B cell (primary cell): ENCODE data around the gene SLC24A3. TPM values are rescaled to one million over a fixed set of nuclear protein-coding genes. Genes with fewer than 3 reads are reported as not detected.

Experiments used
- ATAC-seq: fragments of 200-7000 bp; cut with Tn5 transposase; one replicate; pipeline ENCODE4 v1.10.0; 2021; ENCODE audit warnings: low read depth, mild to moderate bottlenecking, moderate number of reproducible peaks, moderate library complexity
- CTCF ChIA-PET: fragments of 350-600 bp; sonication (Branson Sonifier 250); formaldehyde crosslinking; loops from one replicate; lab custom pipeline; 2021; ENCODE audit warnings: antibody characterized with exemption, inconsistent platforms; lab: Charles Lee
- POLR2A ChIA-PET: fragments of 350-600 bp; sonication (Branson Sonifier 250); formaldehyde crosslinking; loops from one replicate; lab custom pipeline; 2021; ENCODE audit warnings: antibody characterized with exemption; lab: Charles Lee
- DNase-seq: peaks from one replicate; pipeline ENCODE4 v3.0.0; 2013
- H2AFZ ChIP-seq: 2 replicates; pipeline ENCODE4 v1.6.1; 2012; ENCODE audit warnings: mild to moderate bottlenecking, low read depth, low read length; ENCODE audit not compliant: insufficient read depth, poor library complexity, severe bottlenecking
- H3K27ac ChIP-seq, 2 donors: 1 replicate in 1 of 2; 2 replicates in 1 of 2; pipeline ENCODE4 v1.5.1; 2012 to 2013; ENCODE audit warnings: low read length in 2 of 2, mild to moderate bottlenecking in 2 of 2, moderate library complexity in 1 of 2
- H3K27me3 ChIP-seq, 4 experiments: fragments of 200-600 bp in 1 of 4; sonication (generic) in 1 of 4; replicated peaks in 1 of 4; 1 replicate in 2 of 4; 2 replicates in 2 of 4; pipeline versions ENCODE4 v1.6.1 to v1.7.0; 2013 to 2016; ENCODE audit warnings: low read length in 3 of 4, mild to moderate bottlenecking in 2 of 4, mixed read lengths in 1 of 4, moderate library complexity in 1 of 4; ENCODE audit not compliant: insufficient read depth in 4 of 4, control insufficient read depth in 3 of 4; ENCODE audit errors: control extremely low read depth in 1 of 4
- H3K36me3 ChIP-seq, 2 experiments: replicated peaks in 1 of 2; 1 replicate in 1 of 2; 2 replicates in 1 of 2; pipeline versions ENCODE4 v1.6.1 to v1.7.1; 2013; ENCODE audit warnings: low read length in 1 of 2; ENCODE audit not compliant: insufficient read depth in 2 of 2, control insufficient read depth in 1 of 2; ENCODE audit errors: control extremely low read depth in 1 of 2, extremely low read depth in 1 of 2
- H3K4me1 ChIP-seq, 2 donors: fragments of 200-600 bp in 1 of 2; sonication (generic) in 1 of 2; 1 replicate in 1 of 2; 2 replicates in 1 of 2; pipeline versions ENCODE4 v1.5.1 to v1.6.1; 2013 to 2017; ENCODE audit warnings: low read length in 2 of 2; ENCODE audit not compliant: control insufficient read depth in 2 of 2, insufficient read depth in 2 of 2
- H3K4me2 ChIP-seq: replicated peaks from 2 replicates; pipeline ENCODE3; 2012; ENCODE audit warnings: mild to moderate bottlenecking, low read depth, low read length; ENCODE audit not compliant: poor library complexity, severe bottlenecking
- H3K4me3 ChIP-seq, 5 experiments: fragments of 200-600 bp in 1 of 5; sonication (generic) in 1 of 5; 1 replicate in 3 of 5; 2 replicates in 2 of 5; pipeline versions ENCODE4 v1.5.1 to v1.7.0; 2011 to 2016; ENCODE audit warnings: low read length in 4 of 5, mild to moderate bottlenecking in 4 of 5, low read depth in 2 of 5, control low read depth in 1 of 5, moderate library complexity in 1 of 5; ENCODE audit not compliant: insufficient read depth in 1 of 5; ENCODE audit errors: control extremely low read depth in 1 of 5, extremely low read depth in 1 of 5
- H3K79me2 ChIP-seq: fragments of 200-600 bp; sonication (generic); one replicate; pipeline ENCODE4 v1.6.0; 2016; ENCODE audit warnings: low read length; ENCODE audit not compliant: control insufficient read depth, insufficient read depth
- H3K9ac ChIP-seq: fragments of 200-600 bp; sonication (generic); 2 replicates; pipeline ENCODE4 v1.6.1; 2017; ENCODE audit warnings: mild to moderate bottlenecking, low read length, moderate library complexity
- H3K9me3 ChIP-seq, 3 donors: one replicate each; pipeline versions ENCODE4 v1.6.1 to v1.7.1; 2013; ENCODE audit warnings: low read length in 2 of 3; ENCODE audit not compliant: control insufficient read depth in 2 of 3, insufficient read depth in 1 of 3; ENCODE audit errors: control extremely low read depth in 1 of 3
- H4K20me1 ChIP-seq: 2 replicates; pipeline ENCODE4 v1.6.0; 2012; ENCODE audit warnings: mild to moderate bottlenecking, low read length; ENCODE audit not compliant: insufficient read depth, control insufficient read depth, poor library complexity, severe bottlenecking
- H3K27ac Mint-ChIP-seq: one replicate; pipeline ENCODE4 v1.8.0; 2021; ENCODE audit warnings: mixed read lengths
- H3K27me3 Mint-ChIP-seq: one replicate; pipeline ENCODE4 v1.8.0; 2021; ENCODE audit warnings: mixed read lengths
- H3K4me1 Mint-ChIP-seq: one replicate; pipeline ENCODE4 v1.8.0; 2021; ENCODE audit warnings: mixed read lengths
- H3K4me3 Mint-ChIP-seq: one replicate; pipeline ENCODE4 v1.8.0; 2021; ENCODE audit warnings: mixed read lengths
- H3K9me3 Mint-ChIP-seq: one replicate; pipeline ENCODE4 v1.8.0; 2022; ENCODE audit warnings: mixed read lengths; ENCODE audit not compliant: insufficient read depth
- EZH2 ChIP-seq: IDR thresholded peaks from 2 replicates; pipeline ENCODE4 v1.6.1; 2012; ENCODE audit warnings: borderline replicate concordance, low read depth, mild to moderate bottlenecking, moderate library complexity, low read length; ENCODE audit not compliant: insufficient read depth, poor library complexity, severe bottlenecking
- WGBS: methylation state at CpG from one replicate; pipeline ENCODE4 v1.1.5; 2013; ENCODE audit warnings: missing lambda C conversion rate; ENCODE audit not compliant: insufficient coverage; 5-methylcytosine and 5-hydroxymethylcytosine counted together
- intact Hi-C: fragments of 100-400 bp; cut with micrococcal nuclease; formaldehyde crosslinking; loops from one replicate; pipeline ENCODE4 v1.10.0; 2022
- polyA plus RNA-seq: library from polyadenylated mRNA; depleted of rRNA; stranded (reverse); fragments of >200 nt; gene quantifications from 2 replicates; pipeline ENCODE4 v1.2.3, GENCODE V29; 2012
- total RNA-seq, 2 donors: library from RNA; stranded (reverse); fragments of 120-200 nt in 1 of 2; gene quantifications; 1 replicate in 1 of 2; 2 replicates in 1 of 2; pipeline versions ENCODE4 v1.2.3 to v1.2.4, GENCODE V29; 2013 to 2022
- TF ChIP-seq, protein P1 (sequence below): fragments of 200-600 bp; IDR thresholded peaks from one replicate; pipeline ENCODE4 v1.8.0; 2022; ENCODE audit warnings: antibody characterized with exemption, mild to moderate bottlenecking

The SLC24A3 gene
- total and polyA plus RNA-seq, 2 donors (not counting 1 experiment from before 2014, with no cell fraction given) = not detected

- DNase-seq (no peak), ATAC-seq (peak; percentile 48)
- peak overlapping the region; percentile 16 for H3K27ac Mint-ChIP-seq
- Histone ChIP-seq H3K79me2 (no peaks in the 10 kb centered on the region), H3K4me3 (peak overlapping the region; percentile 26 to 65 (median 63)), H3K4me1 (peaks cover 24 to 26% of the 10 kb centered on the region in 2 donors), H3K4me2 (peak overlapping the region; percentile 99), H3K9ac (peak overlapping the region; percentile 67), H3K36me3 (no peaks in the 10 kb centered on the region), H4K20me1 (no peaks in the 10 kb centered on the region), H3K27me3 (peaks cover 0 to 34% (median 15%) of the 10 kb centered on the region in 4 experiments), H3K27ac (no peak overlapping the region), H3K9me3 (peaks cover 0 to 7% (median 0%) of the 10 kb centered on the region in 3 donors), H2AFZ (peak overlapping the region; percentile 80)
- 2% methylated on average over 41 of the region's 45 CpGs for WGBS
- intact Hi-C loops = loop anchor here (5.0 kb wide), 1 partner anchor 50 kb away; no protein-coding TSS in a partner anchor
- H3K9me3 Mint-ChIP-seq = no peaks in the 10 kb centered on the region
- peaks cover 19% of the 10 kb centered on the region for H3K4me1 Mint-ChIP-seq
- TF ChIP-seq, protein P1, sequence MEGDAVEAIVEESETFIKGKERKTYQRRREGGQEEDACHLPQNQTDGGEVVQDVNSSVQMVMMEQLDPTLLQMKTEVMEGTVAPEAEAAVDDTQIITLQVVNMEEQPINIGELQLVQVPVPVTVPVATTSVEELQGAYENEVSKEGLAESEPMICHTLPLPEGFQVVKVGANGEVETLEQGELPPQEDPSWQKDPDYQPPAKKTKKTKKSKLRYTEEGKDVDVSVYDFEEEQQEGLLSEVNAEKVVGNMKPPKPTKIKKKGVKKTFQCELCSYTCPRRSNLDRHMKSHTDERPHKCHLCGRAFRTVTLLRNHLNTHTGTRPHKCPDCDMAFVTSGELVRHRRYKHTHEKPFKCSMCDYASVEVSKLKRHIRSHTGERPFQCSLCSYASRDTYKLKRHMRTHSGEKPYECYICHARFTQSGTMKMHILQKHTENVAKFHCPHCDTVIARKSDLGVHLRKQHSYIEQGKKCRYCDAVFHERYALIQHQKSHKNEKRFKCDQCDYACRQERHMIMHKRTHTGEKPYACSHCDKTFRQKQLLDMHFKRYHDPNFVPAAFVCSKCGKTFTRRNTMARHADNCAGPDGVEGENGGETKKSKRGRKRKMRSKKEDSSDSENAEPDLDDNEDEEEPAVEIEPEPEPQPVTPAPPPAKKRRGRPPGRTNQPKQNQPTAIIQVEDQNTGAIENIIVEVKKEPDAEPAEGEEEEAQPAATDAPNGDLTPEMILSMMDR = no peak
- TF ChIP-seq EZH2 = no peak
- peak overlapping the region; percentile 86 for H3K4me3 Mint-ChIP-seq
- peaks cover 46% of the 10 kb centered on the region for H3K27me3 Mint-ChIP-seq
- ChIA-PET POLR2A (interaction anchor here (1.1 to 1.2 kb wide), 2 partner anchors 56 to 58 kb away, joined by 3 to 4 read pairs; no protein-coding TSS in a partner anchor), CTCF (interaction anchor here (0.6 kb wide), 1 partner anchor 16 kb away, joined by 3 read pairs; no protein-coding TSS in a partner anchor)
These were observed 545.2 kb downstream of the SLC24A3 start for GRCh38 chr20:19757487-19758132.

DNA sequence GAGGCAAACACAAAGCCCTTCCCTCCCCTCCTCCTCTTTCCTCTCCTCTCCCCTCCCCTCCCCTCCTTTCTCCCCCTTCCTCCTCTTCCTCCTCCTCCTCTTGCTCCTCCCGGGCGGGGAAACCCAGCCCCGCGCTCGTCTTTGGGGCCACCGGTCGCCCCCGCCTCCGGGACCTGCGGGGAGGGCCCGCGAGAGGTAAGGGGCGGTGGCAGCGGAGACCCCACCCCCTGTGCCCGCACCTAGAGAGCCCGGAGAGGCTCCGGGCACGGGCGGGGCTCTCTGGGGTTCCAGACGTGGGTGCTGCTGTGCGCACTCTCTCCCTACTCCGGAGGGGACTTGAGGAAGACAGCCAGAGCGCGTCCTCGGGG lies 545.7 kb downstream of the SLC24A3 start, which contains the start of gene RIN2:
Gene RIN2, plus strand, starts transcription at position 126 of the 368 bp plus-strand sequence. CDS start 131,344 bp downstream, outside the sequence.
- TF ChIP-seq, protein P1 = no peak
- no peak for TF ChIP-seq EZH2
- Histone ChIP-seq H3K4me1 (peaks cover 24 to 26% of the 10 kb centered on the region in 2 donors), H3K36me3 (no peaks in the 10 kb centered on the region), H2AFZ (peak within 1 kb of the TSS; percentile 80), H3K27ac (no peak within 1 kb of the TSS), H3K4me2 (peak within 1 kb of the TSS; percentile 99), H4K20me1 (no peaks in the 10 kb centered on the region), H3K4me3 (peak within 1 kb of the TSS; percentile 26 to 65 (median 63)), H3K9ac (peak within 1 kb of the TSS; percentile 67), H3K9me3 (peaks cover 0 to 7% (median 0%) of the 10 kb centered on the region in 3 donors), H3K79me2 (no peaks in the 10 kb centered on the region), H3K27me3 (peaks cover 0 to 34% (median 15%) of the 10 kb centered on the region in 4 experiments)
- intact Hi-C loops = loop anchor here (5.0 kb wide), 1 partner anchor 51 kb away; no protein-coding TSS in a partner anchor
- Mint-ChIP-seq H3K27ac (peak within 1 kb of the TSS; percentile 16), H3K9me3 (no peaks in the 10 kb centered on the region), H3K4me1 (peaks cover 19% of the 10 kb centered on the region), H3K4me3 (peak within 1 kb of the TSS; percentile 89), H3K27me3 (peaks cover 46% of the 10 kb centered on the region)
- CTCF ChIA-PET = no interaction called here
- WGBS = under 1% methylated on average over 17 of the region's 25 CpGs
- POLR2A ChIA-PET = interaction anchor here (1.1 kb wide), 1 partner anchor 57 kb away, joined by 4 read pairs; no protein-coding TSS in a partner anchor
- ATAC-seq = peak; percentile 59
- peak; percentile 48 for DNase-seq
